Stimulated activated CD8-positive, alpha-beta memory T cell treated with anti-CD3 and anti-CD28 coated beads, Interleukin-7, amount 100 ng/mL, for 48 hours (primary cell): ENCODE measurements around the gene COMP.
"Not testable (repeated sequence)": the region's sequence is repeated elsewhere in the genome, so short reads cannot be mapped to it uniquely, and the experiment has no call there.

ENCODE experiments used
- DNase-seq, 2 donors: peaks; one replicate each; pipeline ENCODE4 v3.0.0-alpha.2; 2020; ENCODE audit warnings: low read depth in 1 of 2; ENCODE audit errors: extremely low read depth in 1 of 2

COMP gene

DNA sequence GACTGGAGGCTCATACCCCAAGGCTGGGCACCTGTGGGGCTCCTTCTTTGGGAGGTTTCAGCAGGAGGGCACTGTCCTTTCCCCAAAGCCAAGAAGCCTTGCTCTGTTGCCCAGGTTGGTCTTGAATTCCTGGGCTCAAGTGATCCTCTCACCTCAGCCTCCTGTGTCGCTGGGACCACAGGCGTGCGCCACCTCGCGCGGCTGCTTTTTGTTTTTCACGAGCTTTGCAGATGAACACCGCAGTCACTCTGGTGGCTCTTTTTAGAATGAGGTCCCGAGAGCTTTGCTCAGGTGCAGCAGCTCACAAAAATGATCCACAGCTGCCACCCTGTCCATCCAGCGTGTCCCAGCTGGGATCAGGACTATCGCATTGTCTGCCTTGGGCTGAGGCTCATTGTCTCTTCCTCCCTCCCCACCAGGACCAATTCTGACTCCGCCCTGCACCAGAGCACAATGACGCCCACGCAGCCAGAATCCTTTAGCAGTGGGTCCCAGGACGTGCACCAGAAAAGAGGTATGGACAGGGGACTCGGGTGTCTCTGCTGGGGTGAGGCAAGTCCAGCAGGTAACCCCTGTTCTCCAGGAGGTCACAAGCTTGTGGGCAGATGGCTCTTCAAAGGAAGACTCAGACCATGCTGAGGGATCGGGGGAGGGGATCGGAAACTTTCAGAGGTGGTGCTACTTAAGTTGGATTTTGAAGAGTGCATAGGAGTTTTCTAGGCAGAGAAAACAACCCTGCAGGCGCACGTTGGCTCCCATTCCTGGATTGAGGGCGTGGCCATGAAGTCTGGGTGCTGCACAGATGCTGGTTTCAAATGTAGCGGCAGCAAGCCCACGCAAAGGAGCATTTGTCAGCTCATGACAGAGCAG lies 41.5 kb downstream of the COMP start:
- DNase-seq = no peak

DNA sequence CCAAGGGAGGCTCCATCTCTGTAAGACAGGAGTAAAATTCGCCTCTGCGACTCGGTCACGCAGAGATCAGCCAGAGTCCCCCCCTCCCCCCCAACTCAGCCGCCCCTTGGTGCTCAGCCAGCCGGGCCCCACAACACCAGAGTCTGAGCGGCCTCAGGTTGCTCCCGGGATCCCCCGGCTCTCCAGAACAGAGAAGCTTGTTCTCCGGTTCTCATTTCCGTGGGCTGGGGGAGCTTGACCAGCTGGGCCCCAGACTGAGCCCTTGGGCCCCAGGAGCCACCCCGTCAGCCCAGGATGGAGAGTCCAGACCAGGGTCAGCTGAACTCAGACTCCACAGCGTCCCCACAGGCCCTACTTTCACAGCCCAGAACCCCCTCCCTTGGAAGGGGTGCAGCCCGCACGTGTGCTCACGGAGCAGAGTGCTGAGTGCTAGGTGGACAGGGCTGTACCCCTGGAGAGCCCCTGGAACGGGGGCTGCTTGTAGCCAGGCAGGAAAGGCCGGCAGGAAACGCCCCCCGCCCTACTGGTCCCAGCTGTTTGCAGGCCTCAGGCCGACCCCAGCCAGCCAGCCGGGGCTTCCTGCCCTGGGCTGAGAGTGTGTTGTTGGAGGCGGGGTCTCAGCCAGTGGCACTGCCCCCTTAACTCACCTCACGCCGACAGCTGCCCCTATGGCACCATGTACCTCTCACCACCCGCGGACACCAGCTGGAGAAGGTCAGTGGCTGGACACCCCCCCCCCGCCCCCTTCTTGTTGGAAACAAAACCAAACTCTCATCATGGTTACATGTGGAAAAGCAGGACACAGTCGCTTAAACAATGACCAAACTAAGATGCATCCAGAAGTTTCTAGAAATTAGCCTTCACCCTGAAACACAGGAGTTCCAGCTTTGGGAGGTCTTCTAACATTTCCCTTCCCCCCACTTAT lies 44.4 kb downstream of the COMP start:
- no peak for DNase-seq

DNA sequence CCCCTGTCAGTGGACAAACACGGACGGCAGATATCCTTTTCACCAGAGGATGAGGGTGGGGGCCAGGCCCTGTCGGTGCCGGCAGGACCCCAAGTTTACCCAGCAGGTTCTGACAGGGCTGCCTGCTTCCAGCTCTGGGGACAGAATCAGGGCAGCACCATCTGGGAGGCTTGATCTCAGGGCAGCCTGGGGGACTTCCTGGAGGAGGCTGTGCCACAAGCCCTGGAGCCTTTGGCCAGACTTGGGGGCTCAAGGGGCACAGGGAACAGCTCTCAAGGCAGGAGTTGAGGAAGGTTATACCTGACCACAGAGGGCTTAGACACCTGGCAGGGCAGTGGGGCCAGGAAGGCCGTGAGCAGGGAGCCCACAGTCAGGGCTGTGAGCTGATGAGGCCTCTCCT lies 45.2 kb downstream of the COMP start:
- DNase-seq = no peak

DNA sequence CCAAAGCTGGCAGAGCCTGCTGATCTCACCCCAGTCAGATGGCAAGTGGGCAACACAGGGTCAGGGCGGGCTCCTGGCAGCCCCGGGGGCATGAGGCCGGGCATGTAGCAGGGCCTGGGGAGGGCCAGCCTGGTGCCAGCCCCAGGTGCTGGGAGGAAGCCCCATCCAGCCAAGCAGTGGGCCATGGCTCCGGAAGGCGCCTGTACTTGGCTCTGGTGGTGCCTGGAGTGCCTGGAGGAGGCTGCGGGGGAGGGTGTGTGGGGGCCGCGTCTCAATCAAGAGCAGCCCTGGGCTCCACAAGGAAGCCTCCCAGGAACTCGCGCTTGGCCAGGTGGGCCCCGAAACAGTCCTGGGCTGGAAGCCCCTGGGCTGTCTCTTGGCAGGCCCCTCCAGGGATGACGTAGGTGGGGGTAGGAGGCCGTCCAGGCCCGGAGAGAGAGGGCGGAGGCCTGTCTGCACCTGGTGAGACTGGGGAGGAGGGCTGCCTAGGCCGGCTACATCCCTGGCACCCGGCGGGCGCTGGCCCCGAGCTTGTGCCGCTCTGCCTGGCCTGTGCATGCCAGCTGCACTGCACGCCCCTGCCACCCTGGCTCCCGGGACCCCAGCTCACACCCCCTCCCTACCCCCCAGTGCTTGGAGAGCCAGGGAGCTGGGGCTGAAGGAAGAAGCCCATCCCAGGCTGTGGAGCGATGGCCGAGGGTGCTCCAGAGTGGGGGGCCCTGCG lies 45.9 kb downstream of the COMP start:
- no peak for DNase-seq

DNA sequence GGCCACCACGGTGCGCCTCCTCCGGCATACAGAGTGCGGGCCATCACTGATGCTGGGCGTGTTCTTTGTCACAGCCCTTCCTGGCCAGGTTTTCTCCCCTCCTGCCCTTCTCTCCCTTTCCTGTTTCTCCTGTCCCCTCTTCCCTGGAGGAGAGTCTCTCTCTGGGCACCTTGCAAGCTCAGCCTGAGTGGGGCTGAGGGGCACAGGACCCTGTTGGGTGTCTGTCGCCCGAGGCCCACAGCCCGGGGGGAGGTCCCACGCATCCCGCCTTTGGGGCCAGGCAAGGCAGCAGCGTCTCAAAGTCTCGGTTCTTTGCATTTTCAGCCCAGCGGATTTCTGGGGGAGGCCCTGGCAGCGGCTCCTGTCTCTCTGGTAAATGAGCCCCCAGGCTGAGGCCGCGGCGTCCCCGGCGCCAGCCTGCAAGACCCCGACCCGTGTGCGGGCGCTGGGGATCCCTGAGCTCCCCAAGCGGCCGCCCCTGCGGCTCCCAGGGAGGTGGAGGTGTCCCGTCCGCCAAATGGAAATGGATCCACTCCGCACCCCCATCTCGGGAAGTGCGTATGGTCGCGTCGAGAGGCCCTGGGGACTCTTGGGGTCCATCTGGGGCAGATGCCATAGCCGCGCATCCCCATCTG lies 47.2 kb downstream of the COMP start:
- no peak for DNase-seq

DNA sequence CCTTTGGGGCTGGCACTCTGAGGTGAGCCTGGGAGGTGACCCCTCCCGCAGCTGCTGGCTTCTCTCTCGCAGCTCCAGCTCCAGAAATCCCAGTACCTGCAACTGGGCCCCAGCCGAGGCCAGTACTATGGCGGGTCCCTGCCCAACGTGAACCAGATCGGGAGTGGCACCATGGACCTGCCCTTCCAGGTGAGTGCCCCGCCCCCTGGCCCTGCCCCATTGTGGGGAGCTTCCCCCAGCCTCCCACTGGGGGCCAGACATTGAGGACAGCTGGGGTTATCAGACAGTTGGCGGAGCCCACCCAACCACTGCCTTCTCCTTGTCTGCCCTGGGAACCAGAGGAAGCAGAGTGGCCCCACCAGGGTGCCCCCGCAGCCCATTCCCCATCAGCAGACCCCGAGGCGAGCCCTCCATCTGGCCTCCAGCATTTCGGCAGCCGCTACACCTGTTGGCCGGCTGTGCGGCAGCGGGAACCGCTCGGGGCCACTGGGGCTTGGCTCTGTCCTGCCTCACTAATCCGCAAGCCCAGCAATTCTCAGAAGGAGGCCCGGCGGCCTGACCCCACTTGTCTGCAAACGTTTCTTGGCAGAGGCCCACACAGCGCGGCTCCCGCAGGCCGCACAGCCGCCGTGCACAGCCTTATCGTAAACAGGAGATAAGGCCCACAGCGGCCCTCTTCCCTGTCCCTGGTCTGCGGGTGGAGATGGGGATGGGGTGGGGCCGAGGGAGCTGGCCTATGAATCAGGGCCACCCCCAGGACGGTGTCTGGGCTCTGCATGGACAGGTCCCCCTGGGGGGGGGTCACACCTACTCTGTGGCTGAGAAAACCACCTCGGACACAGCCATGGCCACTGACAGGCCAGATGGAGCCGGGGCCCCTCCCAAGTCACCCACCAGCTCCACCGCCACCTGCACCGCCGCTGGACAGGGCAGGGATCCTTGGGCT lies 48.0 kb downstream of the COMP start:
- DNase-seq = no peak

DNA sequence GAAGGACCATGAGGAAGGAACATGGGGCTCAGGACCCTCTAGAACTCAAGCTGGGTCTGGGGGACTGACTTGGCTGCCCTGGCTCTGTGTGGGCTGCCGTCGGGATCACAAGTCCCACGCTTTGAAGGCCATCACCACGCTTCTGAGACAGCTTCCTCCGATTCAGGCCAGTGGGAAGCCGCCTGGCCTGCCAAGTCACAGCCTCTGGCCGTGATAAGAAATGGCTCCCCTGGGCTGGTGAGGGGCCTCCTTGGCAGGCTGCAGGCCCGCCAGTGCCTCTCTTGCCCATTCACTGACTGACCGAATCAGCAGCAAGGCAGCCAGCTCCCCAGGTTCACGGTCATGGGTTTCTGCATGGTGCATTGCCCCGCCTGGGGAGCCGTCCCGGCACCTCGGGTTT lies 48.8 kb downstream of the COMP start:
- DNase-seq = no peak

DNA sequence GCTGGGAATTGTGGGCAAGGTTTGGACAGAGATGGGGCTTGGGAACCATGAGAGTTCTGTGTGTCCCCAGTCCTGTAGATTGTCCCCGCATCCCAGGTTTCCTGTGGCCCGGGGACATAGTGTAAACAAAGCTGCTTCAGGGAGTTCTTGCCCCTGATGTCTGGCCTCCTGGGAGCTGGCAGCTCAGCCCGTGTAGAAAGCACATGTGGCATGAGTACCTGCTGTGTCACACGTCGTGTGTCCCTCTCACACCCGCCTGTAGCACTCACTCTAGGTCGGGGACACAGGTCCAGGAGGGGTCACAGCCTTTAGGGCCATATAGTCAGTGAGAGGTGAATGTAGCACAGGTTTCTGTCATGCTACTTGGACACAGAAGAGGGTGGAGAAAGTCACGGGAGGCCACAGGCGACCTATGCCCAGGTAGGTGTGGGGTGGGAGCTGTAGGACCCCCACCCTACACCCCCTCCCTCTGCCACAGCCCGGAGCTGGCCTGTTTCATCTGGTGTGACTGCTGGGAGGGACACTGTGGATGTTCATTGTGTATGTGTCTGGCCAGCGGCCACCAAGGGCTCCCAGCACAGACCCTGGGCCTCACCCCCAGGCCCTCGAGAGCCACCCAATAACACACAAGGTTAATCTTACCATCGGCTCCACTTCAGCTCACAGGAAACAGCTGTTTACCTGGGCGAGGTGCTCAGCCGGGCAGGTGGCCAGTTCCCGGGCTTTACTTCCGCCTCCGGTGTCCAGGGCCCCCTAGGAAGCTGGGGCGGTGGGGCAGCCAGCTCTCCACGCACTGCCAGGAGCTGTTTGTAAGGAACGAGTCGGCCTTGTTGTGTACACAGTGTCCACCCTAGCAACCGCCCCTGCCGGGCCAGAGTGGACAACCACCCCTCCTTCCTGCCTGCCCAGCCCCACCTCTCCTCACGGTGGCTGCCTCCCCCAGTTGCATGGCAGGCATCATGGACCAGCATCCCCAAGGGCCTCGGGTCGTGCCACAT lies 49.7 kb downstream of the COMP start:
- no peak for DNase-seq

DNA sequence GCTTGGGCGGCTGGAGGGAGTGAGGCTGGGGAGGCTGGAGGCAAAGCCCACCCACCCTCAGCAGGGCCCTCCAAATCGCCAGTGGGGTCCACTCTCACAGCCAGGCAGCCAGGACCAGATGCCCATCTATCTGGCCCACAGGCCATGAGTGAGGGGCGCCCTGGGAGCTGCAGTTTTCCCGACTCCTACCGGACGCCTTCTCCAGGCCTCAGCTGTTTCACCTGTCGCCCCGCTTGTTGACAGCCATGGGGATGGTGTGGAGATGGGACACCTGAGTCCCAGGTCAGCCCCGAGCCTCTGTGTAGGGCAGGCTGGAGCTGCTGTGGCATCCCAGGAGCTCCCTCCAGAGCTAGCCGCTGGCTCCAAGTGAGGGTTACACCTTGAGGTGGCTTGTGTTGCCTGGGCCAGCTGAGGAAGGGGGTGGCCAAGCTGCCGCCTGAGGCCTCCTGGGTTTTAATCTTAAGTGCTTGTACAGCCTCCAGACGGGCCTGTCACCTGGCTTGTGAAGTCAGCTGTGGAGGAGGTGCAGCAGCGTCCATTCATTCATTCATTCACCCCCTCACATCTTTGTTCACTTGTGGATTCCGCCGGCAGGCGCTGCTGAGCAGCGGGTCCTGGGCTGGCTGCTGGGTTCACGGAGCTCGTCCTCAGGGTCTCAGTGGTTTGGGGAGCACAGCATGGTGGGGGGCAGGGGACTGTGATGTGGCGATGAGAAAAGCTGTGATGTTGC lies 52.0 kb downstream of the COMP start:
- DNase-seq = no peak

DNA sequence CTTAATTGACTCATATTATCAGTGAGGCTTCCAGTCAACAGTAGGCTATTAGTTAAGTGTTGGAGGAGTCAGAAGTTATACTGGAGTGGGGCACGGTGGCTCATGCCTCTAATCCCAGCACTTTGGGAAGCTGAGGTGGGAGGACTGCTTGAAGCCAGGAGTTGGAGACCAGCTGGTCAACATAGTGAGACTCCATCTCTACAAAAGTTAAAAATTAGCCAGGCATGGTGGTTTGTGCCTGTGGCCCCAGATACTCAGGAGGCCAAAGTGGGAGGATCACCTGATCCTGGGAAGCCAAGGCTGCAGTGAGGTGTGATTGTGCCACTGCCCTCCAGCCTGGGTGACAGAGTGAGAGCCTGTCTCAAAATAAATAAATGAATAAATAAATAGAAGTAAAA lies 53.2 kb downstream of the COMP start:
- no peak for DNase-seq

DNA sequence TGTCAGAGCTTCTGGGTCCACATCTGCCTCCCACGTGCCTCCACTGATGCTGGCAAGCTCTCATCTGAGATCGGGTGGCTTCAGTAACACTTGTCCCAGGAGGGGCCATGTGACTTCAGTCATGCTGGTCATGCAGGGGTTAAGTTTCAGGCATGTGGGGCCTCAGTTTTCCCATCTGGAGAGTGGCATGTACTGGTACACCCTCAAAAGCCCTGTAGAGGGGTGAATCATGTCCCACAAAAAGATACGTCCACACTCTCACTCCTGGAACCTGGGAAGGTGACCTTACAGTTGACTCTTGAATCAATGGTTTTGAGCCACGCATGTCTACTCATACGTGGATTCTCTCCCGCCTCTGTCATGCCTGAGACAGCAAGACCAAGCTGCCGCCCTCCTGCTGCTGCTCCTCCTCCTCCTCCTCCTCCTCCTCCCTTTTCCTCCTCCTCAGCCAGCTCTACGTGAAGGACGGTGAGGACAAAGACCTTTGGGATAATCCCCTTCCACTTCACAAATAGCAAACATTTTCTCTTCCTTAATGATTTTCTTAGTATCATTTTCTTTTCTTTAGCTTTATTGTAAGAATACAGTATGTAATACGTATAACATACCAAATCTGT lies 53.7 kb downstream of the COMP start:
- DNase-seq = no peak

DNA sequence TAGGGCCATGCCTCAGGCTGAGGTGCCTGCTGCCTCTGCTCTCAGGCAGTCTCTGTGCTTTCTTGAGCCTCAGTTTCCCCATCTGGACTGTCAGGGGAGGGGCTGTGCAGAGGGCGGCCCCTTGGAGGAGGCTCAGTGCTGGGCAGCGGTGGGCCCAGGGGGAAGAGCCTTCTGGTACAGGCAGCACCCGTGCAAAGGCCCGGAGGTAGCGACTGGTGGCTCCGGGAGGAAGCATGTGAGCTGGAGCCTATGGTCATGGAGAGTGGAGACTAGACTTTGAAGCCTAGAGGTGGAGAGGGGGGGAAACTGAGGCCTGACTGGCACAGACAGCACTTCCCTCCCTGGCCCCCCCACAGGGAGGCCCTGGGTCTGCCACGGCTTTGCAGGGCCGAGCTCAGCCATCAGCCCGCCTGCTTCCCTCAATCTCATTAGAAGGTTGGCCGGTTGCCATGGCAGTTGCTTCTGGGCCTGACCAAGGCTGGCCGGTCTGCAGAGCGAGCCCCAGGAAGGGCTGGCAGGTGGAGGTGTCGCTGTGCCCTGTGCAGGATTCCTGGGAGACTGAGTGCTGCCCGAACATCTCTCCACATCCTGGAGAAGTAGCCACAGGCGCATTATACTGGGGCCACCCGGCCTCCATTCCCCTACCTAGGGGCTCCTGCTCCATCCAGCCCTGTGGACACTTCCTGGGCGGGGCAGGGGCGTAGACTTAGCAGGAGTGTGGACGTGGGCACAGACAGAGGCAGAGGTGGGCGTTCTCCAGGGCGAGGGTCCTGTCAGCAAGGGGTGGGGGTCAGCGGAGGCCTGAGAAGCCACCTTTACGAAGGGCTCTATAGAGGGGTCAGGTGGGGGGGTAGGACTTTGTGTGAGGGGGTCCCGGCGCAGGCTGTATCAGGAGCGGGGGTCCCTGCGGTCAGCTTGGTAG lies 54.4 kb downstream of the COMP start:
- DNase-seq = no peak

DNA sequence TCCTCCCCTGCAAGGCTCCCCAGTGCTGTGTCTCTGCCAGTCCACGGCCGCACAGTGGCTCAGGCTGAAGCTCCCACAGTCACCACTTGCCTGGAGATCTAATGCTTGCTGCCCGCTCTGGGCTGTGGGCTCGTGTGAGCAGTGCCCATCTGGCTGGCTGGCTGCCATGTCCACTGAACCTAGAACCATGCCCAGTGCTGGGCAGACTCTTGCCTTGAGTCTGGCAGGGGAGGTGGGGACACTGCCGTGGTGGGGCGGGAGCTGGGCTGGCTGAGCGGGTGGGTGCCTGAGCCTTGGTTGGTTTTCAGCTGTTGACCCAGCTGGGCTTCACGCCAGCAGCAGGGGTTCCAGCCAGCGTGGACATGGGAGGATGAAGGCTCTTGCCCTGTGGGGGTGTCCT lies 55.4 kb downstream of the COMP start:
- no peak for DNase-seq

DNA sequence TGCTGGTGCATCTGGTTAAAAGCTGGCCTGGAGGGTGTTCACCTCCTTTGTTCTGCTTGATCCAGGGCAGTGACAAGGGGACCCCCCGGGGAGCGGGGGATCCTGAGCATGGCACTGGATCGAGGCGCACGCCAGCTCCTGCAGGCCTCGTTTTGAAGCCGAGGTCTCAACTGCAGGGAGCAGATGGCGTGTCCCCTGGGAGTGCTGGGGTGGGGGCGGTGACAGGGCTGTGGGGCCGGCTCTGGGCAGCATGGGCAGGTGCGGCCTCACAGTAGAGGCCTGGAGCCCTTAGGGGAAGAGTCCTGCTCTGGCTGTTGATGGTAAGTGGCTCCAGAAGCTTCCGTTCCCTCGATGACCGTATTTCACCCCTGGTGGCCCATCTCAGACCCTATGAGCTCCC lies 55.8 kb downstream of the COMP start:
- DNase-seq = no peak

DNA sequence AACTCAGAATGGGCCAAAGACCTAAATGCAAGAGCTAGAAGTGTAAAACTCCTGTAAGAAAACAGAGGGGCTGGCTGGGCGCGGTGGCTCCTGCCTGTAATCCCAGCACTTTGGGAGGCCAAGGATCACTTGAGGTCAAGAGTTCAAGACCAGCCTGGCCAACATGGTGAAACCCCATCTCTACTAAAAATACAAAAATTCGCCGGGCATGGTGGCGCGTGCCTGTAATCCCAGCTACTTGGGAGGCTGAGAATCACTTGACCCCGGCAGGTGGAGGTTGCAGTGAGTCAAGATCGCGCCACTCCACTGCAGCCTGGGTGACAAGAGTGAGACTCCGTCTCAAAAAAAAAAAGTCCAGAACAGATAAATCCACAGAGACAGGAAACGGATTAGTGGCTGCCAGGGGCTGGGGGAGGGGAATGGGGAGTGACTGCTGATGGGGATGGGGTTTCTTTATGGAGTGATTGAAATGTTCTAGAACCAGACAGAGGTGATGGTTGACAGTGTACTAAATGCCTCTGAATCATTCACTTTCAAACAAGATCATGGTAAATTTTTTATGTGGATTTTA lies 57.3 kb downstream of the COMP start:
- not testable (repeated sequence) for DNase-seq

DNA sequence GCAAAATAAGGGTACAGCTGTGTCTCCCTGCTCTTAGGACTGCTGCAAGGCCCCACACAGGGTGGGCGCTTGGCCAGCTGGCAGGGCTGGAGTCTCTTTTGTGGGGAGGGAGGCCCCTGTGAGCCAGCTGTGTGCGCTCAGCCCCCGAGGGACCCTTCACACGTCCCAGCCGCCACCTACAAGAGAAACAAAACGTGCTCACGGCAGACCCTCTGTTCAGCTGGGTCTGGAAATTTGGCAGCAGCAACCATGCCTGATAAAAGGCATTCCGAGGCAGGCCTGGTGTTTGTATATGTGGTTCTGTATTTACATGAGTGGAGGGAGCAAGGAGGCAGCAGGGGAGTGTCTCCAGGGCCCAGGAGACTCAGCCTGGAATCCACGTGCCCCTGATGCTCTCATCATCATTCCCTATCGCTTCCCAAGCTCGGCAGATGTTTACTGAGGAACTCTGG lies 57.9 kb downstream of the COMP start:
- no peak for DNase-seq
